ENCODE measurements around the gene DNAJC5G.
"Not testable (repeated sequence)": the region's sequence is repeated elsewhere in the genome, so short reads cannot be mapped to it uniquely, and the experiment has no call there.

Gene DNAJC5G

DNA sequence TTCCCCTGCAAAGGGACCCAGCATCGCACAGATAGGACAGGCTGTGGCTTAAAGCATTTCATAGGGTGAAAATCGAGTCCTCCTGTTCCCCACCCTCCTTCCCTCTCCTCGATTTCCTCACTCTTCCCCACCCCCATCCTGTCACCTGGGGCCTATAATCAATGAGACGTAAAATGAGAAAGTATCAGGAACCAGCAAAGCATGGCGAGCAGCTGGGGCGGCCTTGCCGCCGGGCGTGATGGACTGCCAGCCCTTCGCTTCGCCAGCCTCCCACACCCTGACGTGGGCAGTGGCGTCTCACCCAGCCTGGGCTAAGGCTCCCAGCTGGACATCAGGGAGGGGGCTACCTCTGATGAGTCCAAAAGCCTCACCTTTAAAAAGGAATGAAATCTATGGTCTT, 23.5 kb upstream of the DNAJC5G start:
- no peak for DNase-seq (ENCODE audit: low read depth, low spot score)

DNA sequence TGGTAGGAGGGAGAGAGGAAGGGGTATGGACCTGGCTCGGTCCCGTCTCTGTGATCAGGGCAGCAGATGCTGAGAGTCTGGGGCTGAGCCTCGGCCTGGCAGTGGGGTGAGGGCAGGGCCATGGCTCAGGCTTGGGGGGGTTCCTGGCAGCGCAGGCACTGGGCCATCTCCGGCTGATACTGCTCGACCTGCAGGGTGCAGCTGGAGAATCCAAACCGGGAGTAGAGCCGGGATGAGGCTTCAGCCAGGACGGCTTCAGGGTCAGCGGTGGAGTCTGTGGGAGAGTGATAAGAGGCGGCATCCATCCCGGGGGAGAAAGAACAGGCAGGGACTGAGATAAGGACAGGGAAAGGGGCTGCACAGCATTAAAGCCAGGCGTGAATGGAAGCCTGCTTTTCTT, 20.0 kb upstream of the DNAJC5G start:
- no peak for DNase-seq (ENCODE audit: low read depth, low spot score)

DNA sequence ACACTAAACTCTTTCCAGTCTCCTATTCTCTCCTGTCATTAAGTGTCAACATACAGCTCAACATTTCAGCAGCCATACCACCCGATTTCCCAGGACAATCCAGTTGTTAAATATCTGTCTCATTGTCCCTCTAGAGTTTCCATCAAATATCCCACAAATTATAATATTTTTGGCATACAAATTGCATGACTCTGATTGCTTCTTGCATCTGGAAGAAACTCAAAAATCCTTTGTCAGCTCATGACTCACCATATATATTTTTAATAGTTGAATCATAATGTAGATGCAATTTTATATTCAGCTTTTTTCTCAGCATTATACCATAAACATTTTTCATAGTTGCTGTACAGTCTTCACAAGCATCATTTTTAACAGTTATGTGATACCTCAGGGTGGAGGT, 19.6 kb upstream of the DNAJC5G start:
- DNase-seq (ENCODE audit: low read depth, low spot score) = no peak

DNA sequence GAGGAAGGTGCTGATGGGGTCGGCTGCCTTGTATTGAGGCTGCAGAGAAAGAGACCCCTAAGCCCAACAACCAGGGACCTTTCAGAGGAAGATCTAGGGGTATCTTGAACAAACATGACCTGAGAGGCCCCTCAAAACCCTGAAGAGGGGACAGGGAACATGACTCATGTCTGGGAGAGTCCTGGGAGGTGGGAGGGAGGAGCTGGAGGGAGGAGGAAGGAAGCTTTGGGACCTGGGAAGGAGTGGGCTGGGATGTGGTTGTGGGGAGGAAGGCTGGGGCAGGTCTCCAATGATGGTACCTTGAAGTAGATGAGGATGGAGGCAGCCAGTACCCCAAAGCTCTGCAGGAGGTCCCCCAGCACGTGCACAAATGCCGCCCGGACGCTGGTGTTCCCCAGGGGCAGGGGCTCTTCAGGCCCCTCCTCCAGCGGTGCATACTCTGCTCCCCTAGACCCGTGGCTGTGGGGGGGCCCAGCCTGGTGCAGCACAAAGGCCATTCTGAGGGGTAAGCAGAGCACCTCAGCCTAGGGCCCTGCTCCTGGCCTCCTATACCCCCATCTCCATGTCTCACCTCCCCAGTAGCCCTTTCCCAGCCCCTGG, 18.3 kb upstream of the DNAJC5G start:
- no peak for DNase-seq (ENCODE audit: low read depth, low spot score)

DNA sequence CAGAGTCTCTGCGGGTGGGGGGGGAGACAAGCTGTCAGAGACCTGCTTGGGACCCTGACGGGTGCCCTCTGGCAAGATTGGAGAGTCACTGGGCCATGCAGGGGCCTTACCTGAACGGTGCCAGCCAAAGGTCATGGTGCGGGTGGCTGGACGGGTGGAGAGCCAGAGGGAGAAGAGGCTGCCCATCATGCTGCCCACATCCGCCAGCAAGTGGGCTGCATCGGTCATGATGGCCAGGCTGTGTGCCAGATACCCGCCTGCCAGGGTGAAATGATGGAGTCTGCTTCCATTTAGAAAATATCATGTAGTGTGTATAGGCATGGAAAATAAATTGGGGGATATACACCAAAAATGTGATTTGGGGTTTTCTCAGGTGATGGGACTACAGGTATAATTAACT, 17.2 kb upstream of the DNAJC5G start:
- DNase-seq (ENCODE audit: low read depth, low spot score) = no peak

DNA sequence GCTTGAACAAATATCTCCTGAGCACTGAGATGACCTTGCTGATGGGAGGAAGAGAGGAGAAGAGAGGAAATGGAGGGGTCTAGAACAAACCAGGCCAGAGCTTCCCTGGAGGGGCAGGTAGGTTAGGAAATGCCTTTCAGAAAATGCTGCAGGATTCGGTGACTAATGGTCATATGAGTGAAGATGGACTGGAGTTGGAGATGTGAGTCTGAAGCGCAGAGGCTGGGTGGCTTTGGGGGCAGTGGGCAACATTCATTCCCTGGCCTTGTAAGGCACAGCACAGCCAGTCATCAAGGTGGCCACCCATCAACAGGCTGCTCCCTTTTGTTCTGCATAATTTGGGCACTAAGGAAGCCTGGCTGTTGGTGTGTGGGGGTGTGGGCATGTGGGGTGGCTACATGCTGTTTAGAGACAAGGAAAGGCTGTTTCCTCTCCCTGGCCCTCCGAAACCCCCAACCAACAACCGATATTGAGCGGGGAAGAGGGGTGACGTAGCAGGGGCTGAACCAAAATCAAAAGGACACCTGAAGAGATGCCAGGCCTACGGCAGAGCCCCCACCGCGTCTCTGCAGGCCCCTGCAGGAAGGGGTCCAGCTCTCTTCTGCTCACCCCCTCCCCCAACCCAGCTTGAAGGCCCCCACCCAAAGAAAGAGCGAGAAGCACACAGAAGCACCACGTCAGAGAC, 13.8 kb upstream of the DNAJC5G start:
- DNase-seq (ENCODE audit: low read depth, low spot score) = no peak

DNA sequence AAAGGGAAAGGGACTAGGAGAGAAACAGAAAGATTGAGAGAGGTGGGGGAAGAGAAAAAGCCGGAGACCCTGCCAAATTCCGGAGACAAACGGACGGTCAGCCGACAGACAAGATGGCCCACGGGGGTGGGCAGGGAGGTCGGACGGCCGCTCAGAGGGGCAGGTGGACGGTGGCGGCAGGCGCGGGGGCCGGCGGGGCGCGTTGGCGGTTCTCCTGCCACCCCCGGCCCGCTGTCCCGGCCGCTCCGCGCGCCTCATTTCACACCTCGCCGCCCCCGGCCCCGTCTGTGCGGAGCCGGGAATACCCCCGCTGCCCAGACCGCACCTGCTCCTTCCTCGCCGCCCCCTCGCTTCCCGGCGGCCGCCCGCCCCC, 13.3 kb upstream of the DNAJC5G start:
- no peak for DNase-seq (ENCODE audit: low read depth, low spot score)

DNA sequence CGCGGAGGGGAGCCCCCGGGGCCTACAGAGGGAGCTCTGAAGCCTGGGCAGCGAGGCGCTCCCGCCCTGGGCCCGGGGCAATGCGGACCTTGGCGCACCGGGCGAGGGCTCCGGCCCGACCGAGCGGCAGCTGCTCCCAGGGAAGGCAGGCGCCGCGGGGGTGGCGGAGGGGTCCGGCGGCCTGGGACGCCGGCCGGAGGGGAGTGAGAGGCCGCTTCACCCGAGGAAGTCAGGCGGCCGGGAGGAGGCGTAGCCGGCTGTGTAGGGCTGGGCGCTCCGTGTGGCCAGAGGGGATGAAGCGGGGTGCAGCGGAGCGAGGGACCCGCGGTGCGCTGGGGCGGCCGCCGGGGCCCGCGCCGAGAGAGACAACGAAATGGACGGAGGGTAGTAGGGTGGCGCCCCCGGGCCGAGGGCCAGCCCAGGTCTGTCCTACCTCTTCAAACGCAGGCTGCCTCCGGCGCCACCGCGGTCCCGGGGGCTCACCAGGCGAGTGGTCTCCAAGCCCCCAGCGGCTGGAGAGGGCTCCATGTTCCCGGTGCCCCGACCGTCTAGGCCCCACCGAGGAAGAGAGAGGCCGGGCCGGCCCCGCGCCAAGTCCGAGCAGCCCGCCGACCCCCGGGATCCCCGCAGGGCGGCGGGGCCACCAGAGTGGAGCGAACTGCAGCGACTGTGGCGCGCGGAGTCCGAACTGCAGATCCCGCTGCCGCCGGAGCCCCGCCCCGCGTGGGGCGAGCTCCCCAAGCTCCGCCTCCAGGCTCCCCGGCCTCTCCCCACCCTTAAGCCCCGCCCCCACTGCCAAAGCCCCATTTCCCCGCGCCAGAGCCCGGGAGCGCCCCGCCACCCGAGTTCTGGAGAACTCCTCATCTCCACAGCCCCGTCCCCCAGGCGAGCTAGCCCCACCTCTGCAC, 12.6 kb upstream of the DNAJC5G start, which contains the start of gene SLC30A3:
Gene SLC30A3, minus strand, starts transcription at position 669 of the 908 bp plus-strand sequence. Its CDS starts 141 bp downstream, at position 528.
- no peak for DNase-seq (ENCODE audit: low read depth, low spot score)

DNA sequence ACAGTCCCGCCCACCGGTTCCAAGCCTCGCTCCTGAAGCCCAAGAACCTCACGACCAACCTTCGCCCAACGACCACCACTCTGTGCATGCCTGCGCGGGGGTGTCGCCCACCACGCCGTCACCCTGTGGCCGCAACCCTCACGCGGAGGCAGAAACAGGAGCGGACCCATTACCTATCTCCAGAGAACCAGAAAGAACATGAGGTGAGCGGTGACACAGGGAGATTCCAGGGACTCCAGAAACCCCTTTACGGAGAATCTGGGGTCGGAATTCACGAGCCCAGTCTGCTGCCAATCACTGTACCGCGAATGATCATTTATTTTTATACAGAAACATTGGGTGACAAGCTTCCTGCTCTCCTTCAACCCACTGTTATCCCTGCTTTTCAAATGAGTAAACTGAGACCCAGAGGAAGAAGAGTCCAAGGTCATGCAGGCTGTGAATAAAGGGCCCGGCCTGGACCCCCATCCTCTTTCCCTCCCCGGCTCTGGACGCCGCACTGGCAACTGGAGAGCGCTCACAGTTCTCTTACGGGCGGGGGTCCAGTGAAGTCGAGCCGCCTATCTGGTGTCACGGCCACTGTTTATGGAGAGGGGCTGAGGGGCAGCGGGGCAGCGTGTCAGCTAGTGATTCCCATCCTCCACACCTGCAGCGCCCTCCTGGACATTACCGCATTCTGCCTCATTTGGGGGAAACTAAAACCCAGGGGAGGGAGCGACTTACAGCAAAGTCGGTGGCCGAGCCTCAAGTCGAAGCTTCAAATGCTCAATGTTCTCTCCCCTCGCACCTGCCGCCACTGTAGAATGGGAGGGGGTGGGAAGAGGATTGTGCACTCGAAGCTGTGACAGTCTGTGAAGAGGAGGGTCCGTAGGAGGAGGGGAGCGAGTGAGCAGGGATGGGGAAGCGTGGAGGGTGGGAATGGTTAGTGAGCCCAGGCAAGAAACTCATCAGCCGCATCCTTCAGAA, 11.7 kb upstream of the DNAJC5G start:
- DNase-seq (ENCODE audit: low read depth, low spot score) = no peak

DNA sequence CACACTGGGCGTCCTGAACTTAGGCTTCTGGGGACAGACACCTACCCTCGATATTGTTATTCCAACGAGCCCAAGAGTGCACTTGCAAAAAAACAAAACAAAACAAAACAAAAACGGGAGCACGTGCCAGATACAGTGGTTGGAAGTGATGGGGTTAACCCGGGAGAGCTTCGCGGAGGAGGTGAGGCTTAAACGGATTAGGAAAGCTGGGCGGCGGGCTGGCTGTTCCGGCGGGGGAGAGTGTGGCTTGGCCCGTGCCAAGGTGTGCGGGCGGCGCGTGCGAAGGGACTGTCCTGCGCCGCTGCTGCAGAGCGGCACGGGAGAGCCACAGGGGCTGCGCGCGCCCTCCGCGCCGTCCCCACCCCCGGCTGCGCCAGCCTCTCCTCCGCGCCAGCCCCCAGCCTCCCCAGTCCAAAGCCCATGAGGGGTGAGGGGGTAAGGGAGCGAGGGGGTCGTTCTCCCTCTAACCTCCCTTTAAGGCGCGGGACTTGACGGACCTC, 10.9 kb upstream of the DNAJC5G start:
- DNase-seq (ENCODE audit: low read depth, low spot score) = no peak

DNA sequence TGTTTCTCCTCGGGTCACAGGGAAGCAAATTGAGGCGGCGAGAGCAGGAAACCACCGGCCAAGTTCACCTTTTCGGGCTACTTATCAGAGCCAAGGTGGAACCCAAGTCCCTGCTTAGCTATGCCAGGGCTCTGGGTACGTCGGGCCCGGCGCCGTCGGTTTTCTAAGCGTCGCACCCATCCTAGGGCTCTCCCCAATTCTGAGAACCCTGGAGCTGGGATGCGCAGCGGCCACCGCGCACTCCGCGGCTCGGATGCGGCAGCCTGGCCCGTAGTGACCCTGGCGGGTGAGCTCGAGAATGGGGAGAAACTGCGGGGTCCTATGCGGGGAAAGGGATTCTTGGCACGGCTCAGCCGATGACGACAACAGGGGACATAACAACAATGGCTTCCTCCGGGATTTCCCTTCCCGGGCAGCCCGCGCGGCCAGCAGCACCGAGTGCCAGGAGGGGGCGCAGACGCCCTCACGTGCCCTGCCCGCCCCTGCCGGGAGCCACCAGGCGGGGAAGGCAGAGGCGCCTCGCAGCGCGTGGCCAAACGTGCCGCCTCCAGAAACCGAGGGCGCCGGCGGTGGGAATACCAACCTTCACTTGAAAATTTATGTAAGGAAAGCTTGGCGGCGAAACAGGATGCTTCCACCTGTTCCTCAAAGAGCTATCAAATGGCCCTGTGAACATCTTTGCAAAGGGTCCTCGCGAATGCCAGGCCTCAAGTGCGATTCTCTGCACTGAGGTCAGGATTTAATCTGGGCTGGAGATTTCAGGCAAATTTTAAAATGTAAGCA, 10.3 kb upstream of the DNAJC5G start:
- no peak for DNase-seq (ENCODE audit: low read depth, low spot score)

DNA sequence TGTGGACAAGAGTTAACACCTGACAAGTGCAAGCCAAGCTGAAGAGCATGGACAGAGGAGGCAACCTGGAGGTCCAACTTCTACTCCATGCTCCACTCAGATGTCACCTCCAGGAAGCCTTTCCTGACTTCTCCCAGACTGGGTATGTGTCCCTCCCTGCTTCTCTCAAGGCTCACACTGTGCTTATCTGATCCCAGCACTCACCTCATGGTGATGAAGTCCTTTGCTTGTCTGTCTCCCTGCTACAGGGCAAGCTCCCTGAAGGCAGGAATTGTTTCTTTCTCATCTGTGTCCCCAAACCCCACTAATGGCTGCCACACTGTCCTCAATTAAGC, 9.7 kb upstream of the DNAJC5G start:
- DNase-seq (ENCODE audit: low read depth, low spot score) = no peak

DNA sequence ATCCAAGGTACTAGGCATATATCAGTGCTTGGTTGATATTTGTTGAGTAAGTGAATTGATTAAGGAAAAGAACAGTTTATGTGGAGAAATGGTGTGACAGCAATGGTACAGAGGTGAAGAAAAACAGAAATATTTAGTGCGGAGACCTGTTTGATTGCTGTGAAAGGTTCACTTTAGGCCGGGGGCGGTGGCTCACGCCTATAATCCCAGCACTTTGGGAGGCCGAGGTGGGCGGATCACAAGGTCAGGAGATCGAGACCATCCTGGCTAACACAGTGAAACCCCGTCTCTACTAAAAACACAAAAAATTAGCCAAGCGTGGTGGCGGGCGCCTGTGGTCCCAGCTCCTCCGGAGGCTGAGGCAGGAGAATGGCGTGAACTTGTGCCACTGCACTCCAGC, 6.9 kb upstream of the DNAJC5G start:
- DNase-seq (ENCODE audit: low read depth, low spot score) = not testable (repeated sequence)

DNA sequence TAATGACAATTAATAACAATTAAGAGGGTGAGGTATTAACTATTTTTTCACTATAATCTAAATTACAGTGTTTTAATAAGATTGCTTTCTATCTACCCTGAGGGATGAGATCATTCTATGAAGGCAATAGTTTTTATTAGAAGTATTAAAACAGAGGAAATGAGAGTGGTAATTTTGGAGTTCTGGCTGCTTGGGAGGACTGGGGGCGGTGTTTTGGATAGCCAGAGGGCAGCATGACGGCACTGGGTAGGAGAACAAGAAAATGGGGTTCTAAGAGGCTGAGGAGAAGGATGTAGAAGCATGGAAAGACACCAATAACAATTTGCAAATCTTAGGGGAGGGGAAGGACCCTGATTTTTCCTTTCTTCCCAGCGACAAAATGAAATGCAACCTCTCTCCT, 5.1 kb upstream of the DNAJC5G start:
- DNase-seq (ENCODE audit: low read depth, low spot score) = no peak

DNA sequence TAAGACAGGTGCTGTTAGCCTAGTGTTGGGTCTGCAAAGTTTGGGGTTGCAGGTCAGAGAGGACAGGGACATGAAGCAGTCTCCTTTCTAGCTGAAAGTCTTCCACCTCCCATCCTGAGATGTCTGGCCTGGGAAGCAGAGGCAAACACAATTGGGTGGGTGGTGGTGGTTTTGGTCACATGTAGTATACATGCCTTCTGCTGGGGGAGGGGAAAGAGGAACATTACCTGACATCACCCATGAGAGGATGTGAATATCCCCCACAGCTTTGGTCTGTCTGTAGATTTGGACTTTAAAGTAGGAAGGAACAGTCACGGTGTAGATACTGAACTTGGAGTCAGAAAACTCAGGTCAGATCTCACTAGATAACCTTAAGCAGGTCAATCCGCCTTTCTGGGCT, 4.6 kb upstream of the DNAJC5G start:
- DNase-seq (ENCODE audit: low read depth, low spot score) = no peak

DNA sequence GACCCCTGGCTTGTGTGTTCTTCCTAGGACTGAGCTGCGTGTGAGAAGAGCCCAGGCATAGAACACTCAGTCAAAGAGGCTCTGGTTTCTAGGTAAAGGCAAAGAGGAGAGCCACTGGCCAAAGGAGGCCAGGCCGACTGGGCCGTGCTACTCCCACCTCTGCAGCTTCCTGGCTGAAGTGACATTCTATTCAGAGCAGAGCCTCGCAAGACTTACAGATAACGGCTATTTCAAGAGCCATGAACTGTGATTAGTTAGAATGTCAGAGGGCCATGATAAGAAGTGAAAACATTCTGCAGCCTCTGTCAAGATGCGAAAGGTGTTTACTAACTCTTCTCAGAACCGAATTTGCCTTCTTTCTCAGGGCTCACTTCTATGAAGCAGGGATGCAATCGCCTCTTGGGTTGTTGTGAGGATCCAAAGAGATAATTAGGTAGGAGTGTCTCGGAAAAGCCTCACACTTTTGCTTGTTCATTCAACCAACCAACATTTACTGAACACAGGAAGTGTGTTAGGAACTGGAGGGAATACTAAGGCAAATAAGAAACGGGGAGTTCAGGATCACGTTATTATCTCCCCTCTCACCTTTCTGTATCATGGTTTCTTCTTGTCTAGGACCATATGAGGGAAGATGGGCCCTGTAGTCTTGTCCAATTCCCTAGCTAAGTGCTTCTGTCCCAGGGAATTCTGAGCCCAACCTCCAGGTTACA, 3.4 kb upstream of the DNAJC5G start:
- DNase-seq (ENCODE audit: low read depth, low spot score) = no peak

DNA sequence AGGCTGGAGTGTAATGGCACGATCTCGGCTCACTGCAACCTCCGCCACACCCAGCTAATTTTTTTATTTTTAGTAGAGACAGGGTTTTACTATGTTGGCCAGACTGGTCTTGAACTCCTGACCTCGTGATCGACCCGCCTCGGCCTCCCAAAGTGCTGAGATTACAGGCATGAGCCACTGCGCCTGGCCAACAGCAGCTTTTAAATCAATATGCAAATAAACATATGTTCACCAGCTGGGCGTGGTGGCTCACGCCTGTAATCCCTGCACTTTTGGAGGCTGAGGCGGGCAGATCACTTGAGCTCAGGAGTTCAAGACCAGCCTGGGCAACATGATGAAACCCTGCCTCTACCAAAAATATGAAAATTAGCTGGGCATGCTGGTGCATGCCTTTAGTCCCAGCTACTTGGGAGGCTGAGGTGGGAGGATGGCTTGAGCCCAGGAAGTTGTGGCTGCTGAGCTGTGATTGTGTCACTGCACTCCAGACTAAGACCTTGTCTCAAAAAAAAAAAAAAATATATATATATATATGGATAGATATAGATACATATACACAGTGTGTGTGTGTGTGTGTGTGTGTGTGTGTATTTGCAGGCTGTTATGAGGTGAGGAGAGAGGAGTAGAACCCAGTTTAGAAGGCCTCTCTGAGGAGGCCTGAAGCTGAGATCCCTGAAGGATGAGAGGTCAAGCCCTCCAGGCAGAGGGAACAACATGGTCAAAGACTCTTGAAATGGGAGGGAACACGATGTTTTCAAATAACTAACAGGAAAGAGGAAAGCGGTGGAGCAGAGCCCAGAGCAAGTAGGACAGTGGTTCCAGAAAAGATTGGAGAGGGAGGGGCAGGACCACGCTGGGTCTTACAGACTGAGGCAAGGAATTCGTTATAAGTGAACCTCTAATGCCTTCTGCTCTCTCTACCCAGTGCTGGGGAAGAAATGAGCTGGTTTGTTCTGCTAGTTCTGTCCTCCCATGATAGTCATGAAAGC, 2.4 kb upstream of the DNAJC5G start:
- DNase-seq (ENCODE audit: low read depth, low spot score) = not testable (repeated sequence)

DNA sequence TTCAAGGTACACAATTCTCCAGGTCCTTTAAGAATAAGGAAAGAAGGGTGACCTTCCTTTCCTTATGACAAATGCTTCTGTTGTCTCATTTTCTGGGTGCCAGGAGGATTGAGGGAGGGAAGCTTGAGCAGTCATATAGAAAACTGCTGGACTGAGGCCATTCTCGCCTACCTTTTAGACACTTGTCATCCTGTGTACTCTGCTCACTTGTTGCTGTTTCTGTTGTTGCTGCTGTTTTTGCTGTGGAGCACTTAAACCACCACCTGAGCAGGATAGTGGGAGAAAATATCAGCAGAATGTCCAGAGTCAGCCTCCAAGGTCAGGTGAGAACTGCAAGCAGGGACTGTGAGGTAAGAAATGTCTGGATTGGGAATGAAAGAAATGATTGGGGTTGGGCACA, 2.8 kb downstream of the DNAJC5G start:
- no peak for DNase-seq (ENCODE audit: low read depth, low spot score)

DNA sequence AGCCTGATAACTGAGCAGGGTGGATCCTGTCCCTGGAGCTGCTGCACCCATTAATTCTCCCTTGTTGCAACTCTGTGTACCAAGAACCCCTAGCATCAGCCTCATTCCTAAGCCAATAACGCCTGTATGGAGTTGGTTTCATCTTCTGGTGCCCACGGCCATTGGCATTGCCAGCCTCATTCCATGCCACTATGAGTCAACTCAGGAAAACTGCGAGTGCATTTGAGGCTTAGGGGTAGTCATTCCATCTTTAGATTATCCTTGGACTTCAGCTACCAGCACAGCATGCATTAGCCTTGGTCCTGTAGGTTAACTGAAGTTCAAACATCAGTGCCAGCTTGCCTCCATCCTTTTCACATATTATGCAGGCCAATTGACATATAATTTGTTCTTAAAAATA, 5.6 kb downstream of the DNAJC5G start:
- no peak for DNase-seq (ENCODE audit: low read depth, low spot score)

All from smooth muscle cell of the brain vasculature (primary cell).